NCI-H526 treated with DMSO at 0.1 percent for 48 hours (cell line): ENCODE data around the gene PARK7.

ENCODE experiments used
- DNase-seq: peaks from one replicate; lab custom pipeline; 2025; lab: John Stamatoyannopoulos, UW

Gene PARK7

GRCh38 chr1:8024329-8024728 lies 62.8 kb downstream of the PARK7 start:
- no peak for DNase-seq

DNA sequence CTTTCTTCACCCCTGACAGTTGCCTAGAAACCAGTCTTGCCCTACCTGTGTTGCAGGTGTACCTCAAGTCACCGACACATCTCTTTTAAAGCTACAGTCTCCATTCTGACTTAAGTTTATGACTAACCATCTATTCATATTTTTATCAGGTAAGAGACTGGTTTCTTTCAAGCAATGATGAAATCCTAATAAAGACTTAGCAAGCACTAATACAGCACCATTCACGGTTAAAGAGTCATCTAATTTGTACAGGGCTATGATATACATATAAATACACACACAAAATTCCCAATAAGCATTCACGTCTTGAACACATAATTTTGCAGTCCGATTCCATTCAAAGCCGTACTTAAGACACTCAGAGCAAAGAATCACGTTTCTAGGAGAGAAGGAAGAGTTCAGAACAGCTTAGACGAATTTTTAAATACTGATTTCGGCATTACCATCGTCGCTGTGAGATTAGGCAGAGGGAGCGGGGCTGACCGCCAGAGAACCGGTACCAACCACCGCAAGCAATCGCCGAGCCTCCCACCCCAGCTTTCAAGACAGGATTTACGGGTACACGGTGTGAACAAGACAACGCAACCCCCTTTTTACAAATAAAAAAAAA lies 63.7 kb downstream of the PARK7 start:
- DNase-seq, result peak; percentile 24

DNA sequence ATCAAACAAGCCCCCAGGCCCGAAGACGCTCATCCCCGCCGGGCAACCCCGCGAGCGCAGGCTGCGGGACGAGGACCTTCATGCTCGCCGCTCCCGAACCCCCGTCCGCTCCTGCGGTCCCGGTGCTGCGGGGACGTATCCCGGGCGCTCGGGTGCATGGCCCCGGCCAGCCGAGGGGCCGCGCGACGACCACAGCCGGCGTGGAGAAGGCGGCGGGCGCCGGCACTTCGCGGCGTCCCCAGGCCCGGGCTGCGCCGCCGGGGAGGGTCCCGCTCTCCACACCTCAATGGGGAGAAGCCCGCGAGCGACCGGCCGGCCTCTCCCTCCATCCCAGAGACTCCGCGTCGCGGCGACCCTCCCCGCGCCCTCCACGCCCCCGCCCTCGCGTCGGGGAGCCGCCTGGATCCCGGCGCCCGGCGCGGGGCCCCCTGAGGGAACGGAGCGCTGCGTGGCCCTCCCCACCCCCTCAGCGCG lies 64.2 kb downstream of the PARK7 start:
- no peak for DNase-seq

GRCh38 chr1:8026153-8026975 lies 64.9 kb downstream of the PARK7 start, which contains the start of gene ERRFI1:
TSS of gene ERRFI1 (minus strand) at chr1:8026309. CDS start at chr1:8015619, 10,690 bp downstream.
- DNase-seq, result peak; percentile 76

DNA sequence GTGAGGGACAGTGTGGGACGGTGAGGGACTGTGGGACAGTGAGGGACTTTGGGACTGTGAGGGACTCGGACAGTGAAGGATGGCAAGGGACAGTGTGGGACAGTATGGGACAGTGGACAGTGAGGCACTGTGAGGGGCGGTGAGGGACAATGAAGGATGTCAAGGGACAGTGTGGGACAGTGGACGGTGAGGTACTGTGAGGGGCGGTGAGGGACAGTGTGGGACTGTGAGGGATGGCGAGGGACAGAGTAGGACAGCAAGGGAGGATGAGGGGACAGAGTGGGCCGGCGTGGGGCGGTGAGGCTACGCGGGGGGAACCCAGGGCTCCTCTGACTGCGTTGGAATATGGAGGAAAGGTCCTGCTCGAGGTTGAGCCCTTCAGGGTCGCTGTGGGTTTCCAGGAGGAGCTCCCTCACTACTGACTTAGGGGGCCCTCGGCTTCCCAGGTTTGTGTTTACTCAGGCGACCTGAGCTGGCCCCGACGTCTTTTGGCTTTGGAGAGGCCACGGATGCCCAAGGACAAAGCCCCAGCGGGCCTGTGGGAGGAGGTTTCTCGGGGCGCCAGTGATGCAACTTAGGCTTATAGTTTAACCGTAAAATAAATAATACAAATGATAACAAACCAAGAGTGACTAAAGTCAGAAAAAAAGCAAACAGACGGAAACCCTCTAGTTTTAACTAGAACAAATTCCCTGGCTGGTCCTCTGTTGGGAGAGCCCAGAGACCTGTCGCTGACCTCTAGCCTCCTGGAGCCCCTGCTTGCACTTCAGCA lies 65.7 kb downstream of the PARK7 start:
- no peak for DNase-seq

GRCh38 chr1:8027748-8028570 lies 66.4 kb downstream of the PARK7 start:
- no peak for DNase-seq

DNA sequence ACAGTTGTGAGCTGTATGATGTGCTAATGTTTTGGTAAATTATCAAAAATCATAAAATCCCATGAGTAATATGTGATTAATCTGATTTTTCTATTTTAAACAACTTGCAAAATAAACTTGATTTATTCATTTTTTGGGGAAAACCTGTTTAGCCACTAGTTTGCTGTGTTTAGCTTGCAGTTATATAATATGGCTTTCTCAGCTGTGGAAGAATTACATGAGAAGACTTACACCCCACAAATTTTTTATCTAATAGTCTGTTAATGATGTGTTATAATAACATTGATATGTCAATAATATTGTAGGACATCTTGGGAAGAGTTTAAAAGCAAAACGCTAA lies 67.0 kb downstream of the PARK7 start:
- DNase-seq, result no peak

GRCh38 chr1:8031176-8031785 lies 69.8 kb downstream of the PARK7 start:
- peak; percentile 62 for DNase-seq

DNA sequence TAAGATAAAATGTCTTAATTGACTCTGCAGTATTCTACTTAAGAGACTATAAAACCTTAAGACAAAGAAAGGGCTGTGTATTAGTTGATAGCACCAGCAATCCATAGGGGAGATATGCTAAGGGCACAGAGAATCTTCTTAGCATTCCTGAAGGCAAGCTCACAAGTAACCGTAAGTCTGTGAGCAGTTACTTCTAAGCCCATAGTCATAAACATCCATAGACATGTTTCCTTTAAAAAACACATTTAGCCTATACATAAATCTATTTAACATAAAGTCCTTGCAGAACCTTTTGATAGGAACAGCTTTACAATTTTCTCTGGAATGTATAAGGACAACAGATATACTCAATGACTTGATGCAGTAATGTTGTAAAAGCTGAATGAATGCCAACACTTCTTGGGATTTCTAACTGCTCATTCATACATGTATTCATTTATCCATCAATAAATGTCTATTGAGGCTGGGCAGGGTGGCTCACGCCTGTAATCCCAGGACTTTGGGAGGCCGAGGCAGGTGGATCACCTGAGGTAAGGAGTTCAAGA lies 70.9 kb downstream of the PARK7 start:
- DNase-seq, result no peak

GRCh38 chr1:8033322-8033721 lies 71.8 kb downstream of the PARK7 start:
- DNase-seq, result no peak
